ENCODE data around the gene APOOL. TPM values are rescaled to one million over a fixed set of nuclear protein-coding genes. Genes with fewer than 3 reads are reported as not detected.
"Not testable (repeated sequence)": the region's sequence is repeated elsewhere in the genome, so short reads cannot be mapped to it uniquely, and the experiment has no call there.

The APOOL gene
- total and polyA plus RNA-seq, 2 donors (not counting 1 experiment from before 2014, with no cell fraction given), result 5.8 to 11.6 TPM

DNA sequence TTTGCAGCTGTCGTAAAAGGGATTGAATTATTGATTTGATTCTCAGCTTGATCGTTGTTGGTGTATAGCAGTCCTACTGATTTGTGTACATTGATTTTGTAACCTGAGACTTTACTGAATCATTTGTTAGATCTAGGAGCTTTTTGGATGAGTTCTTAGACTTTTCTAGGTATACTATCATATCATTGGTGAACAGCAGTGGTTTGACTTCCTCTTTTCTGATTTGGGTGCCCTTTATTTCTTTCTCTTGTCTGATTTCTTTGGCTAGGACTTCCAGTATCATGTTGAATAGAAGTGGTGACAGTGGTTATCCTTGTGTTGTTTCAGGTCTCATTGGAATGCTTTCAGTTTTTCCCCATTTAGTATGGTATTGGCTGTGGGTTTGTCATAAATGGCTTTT is 8.4 kb downstream of the APOOL start:
- H2AFZ ChIP-seq (ENCODE audit: low read length), result no peak overlapping the region
- no peak overlapping the region for H3K27ac ChIP-seq (ENCODE audit: insufficient read depth, low read length)
- no peaks in the 10 kb centered on the region for H3K27me3 ChIP-seq (ENCODE audit: control insufficient read depth, insufficient read depth, low read length)
- no peaks in the 10 kb centered on the region for H3K36me3 ChIP-seq (ENCODE audit: control insufficient read depth, insufficient read depth, low read length)
- no peak for TF ChIP-seq EZH2 (IDR thresholded peaks at IDR 0.05; ENCODE audit: low read length, missing control alignments)
- TF ChIP-seq, protein P1, sequence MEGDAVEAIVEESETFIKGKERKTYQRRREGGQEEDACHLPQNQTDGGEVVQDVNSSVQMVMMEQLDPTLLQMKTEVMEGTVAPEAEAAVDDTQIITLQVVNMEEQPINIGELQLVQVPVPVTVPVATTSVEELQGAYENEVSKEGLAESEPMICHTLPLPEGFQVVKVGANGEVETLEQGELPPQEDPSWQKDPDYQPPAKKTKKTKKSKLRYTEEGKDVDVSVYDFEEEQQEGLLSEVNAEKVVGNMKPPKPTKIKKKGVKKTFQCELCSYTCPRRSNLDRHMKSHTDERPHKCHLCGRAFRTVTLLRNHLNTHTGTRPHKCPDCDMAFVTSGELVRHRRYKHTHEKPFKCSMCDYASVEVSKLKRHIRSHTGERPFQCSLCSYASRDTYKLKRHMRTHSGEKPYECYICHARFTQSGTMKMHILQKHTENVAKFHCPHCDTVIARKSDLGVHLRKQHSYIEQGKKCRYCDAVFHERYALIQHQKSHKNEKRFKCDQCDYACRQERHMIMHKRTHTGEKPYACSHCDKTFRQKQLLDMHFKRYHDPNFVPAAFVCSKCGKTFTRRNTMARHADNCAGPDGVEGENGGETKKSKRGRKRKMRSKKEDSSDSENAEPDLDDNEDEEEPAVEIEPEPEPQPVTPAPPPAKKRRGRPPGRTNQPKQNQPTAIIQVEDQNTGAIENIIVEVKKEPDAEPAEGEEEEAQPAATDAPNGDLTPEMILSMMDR (conservative IDR thresholded peaks at IDR 0.05 in 1 of 2, IDR thresholded peaks at IDR 0.05 in 1 of 2; ENCODE audit: low read depth in 1 of 2, low read length in 2 of 2), result no peak
- H3K9me3 ChIP-seq (ENCODE audit: control insufficient read depth, insufficient read depth, low read depth, low read length), result no peaks in the 10 kb centered on the region
- H3K79me2 ChIP-seq (ENCODE audit: control insufficient read depth, insufficient read depth, low read length), result no peaks in the 10 kb centered on the region
- no peak overlapping the region for H3K9ac ChIP-seq (ENCODE audit: insufficient read depth, low read length)
- no peak for DNase-seq (ENCODE audit: low read depth in 2 of 2)
- H3K4me1 ChIP-seq (ENCODE audit: control insufficient read depth, extremely low read depth, insufficient read depth, low read length), result no peaks in the 10 kb centered on the region
- no peaks in the 10 kb centered on the region for H4K20me1 ChIP-seq (ENCODE audit: control insufficient read depth, extremely low read depth, insufficient read depth, low read length)
- no peak overlapping the region for H3K4me2 ChIP-seq (ENCODE audit: extremely low read depth, insufficient read depth, low read length)
- H3K4me3 ChIP-seq (replicated peaks in 1 of 4; ENCODE audit: control extremely low read depth in 1 of 4, insufficient read depth in 1 of 4, low read depth in 3 of 4, low read length in 4 of 4), result no peak overlapping the region

DNA sequence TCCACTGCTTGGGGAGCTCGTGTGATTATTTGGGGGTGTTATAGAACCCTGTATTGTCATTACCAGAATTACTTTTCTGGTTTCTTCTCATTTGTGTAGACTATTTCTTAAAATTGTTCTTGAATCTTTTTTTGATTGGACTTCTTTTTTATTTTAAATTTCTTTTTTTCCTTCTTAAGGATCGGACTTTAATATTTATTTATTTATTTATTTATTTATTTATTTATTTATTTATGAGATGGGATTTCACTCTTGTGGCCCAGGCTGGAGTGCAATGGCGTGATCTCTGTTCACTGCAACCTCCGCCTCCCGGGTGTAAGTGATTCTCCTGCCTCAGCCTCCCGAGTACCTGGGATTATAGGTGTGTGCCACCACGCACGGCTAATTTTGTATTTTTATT is 11.7 kb downstream of the APOOL start:
- H3K36me3 ChIP-seq (ENCODE audit: control insufficient read depth, insufficient read depth, low read length); H3K4me1 ChIP-seq (ENCODE audit: control insufficient read depth, extremely low read depth, insufficient read depth, low read length); H3K9ac ChIP-seq (ENCODE audit: insufficient read depth, low read length); H3K27ac ChIP-seq (ENCODE audit: insufficient read depth, low read length); H3K9me3 ChIP-seq (ENCODE audit: control insufficient read depth, insufficient read depth, low read depth, low read length); DNase-seq (ENCODE audit: low read depth in 2 of 2); H3K4me3 ChIP-seq (replicated peaks in 1 of 4; ENCODE audit: control extremely low read depth in 1 of 4, insufficient read depth in 1 of 4, low read depth in 3 of 4, low read length in 4 of 4); H3K27me3 ChIP-seq (ENCODE audit: control insufficient read depth, insufficient read depth, low read length); H2AFZ ChIP-seq (ENCODE audit: low read length); H3K4me2 ChIP-seq (ENCODE audit: extremely low read depth, insufficient read depth, low read length); H4K20me1 ChIP-seq (ENCODE audit: control insufficient read depth, extremely low read depth, insufficient read depth, low read length); H3K79me2 ChIP-seq (ENCODE audit: control insufficient read depth, insufficient read depth, low read length): not testable (repeated sequence)

DNA sequence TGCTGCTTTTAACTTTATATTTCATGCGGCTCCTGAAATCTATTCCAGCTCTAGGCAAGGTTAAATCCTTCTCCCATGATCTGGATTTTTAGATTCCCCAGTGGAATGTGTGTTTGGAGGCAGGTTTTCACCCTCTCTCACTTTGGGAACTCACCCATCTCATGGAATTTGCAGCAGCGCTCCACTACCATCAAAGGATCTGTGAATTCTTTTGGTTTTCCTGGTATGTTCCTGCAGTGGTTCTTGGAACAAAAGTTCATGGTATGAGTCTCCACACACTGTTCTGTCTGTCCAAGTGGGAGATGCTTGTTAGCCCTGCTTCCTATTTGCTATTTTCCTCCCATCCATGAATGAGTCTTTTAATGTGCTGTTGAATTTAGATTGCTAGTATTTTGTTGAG is 14.0 kb downstream of the APOOL start:
- Histone ChIP-seq H2AFZ (ENCODE audit: low read length) (no peak overlapping the region), H3K79me2 (ENCODE audit: control insufficient read depth, insufficient read depth, low read length) (no peaks in the 10 kb centered on the region), H3K9me3 (ENCODE audit: control insufficient read depth, insufficient read depth, low read depth, low read length) (no peaks in the 10 kb centered on the region), H3K27ac (ENCODE audit: insufficient read depth, low read length) (no peak overlapping the region), H3K27me3 (ENCODE audit: control insufficient read depth, insufficient read depth, low read length) (no peaks in the 10 kb centered on the region), H3K36me3 (ENCODE audit: control insufficient read depth, insufficient read depth, low read length) (no peaks in the 10 kb centered on the region), H4K20me1 (ENCODE audit: control insufficient read depth, extremely low read depth, insufficient read depth, low read length) (no peaks in the 10 kb centered on the region), H3K4me2 (ENCODE audit: extremely low read depth, insufficient read depth, low read length) (no peak overlapping the region), H3K9ac (ENCODE audit: insufficient read depth, low read length) (no peak overlapping the region), H3K4me1 (ENCODE audit: control insufficient read depth, extremely low read depth, insufficient read depth, low read length) (no peaks in the 10 kb centered on the region), H3K4me3 (replicated peaks in 1 of 4; ENCODE audit: control extremely low read depth in 1 of 4, insufficient read depth in 1 of 4, low read depth in 3 of 4, low read length in 4 of 4) (no peak overlapping the region)
- peak; percentile 1 to 77 for DNase-seq (ENCODE audit: low read depth in 2 of 2)
- TF ChIP-seq, protein P1 (conservative IDR thresholded peaks at IDR 0.05 in 1 of 2, IDR thresholded peaks at IDR 0.05 in 1 of 2; ENCODE audit: low read depth in 1 of 2, low read length in 2 of 2), result no peak
- no peak for TF ChIP-seq EZH2 (IDR thresholded peaks at IDR 0.05; ENCODE audit: low read length, missing control alignments)

All from fibroblast of lung (primary cell).